Measurements from ENCODE around the gene TDRD9.

- TF ChIP-seq CTCF (IDR thresholded peaks at IDR 0.05; ENCODE audit: poor library complexity) (no peak), EZH2 (IDR thresholded peaks at IDR 0.05; ENCODE audit: borderline replicate concordance) (no peak)
Observed at GRCh38 chr14:104020471-104020870, 92.2 kb downstream of the TDRD9 start.

Measured in hepatocyte (in vitro differentiated cells).